Osteocyte (in vitro differentiated cells): ENCODE measurements around the gene LRBA. TPM values are rescaled to one million over a fixed set of nuclear protein-coding genes. Genes with fewer than 3 reads are reported as not detected.

Source experiments
- DNase-seq: peaks from one replicate; pipeline ENCODE4 v3.0.0; 2021; ENCODE audit warnings: mixed read lengths; ENCODE audit not compliant: unreplicated experiment; ENCODE audit errors: extremely low spot score
- H3K27ac Mint-ChIP-seq: one replicate; pipeline ENCODE4 v1.8.0; 2021; ENCODE audit warnings: mild to moderate bottlenecking, mixed read lengths; ENCODE audit not compliant: unreplicated experiment
- H3K27me3 Mint-ChIP-seq: one replicate; pipeline ENCODE4 v1.8.0; 2021; ENCODE audit warnings: mixed read lengths; ENCODE audit not compliant: unreplicated experiment
- H3K36me3 Mint-ChIP-seq: one replicate; pipeline ENCODE4 v1.8.0; 2021; ENCODE audit warnings: mixed read lengths; ENCODE audit not compliant: unreplicated experiment
- H3K4me1 Mint-ChIP-seq: one replicate; pipeline ENCODE4 v1.8.0; 2021; ENCODE audit warnings: mixed read lengths; ENCODE audit not compliant: unreplicated experiment
- H3K4me3 Mint-ChIP-seq: one replicate; pipeline ENCODE4 v1.8.0; 2021; ENCODE audit warnings: mild to moderate bottlenecking, moderate library complexity, mixed read lengths; ENCODE audit not compliant: unreplicated experiment
- H3K9me3 Mint-ChIP-seq: one replicate; pipeline ENCODE4 v1.8.0; 2021; ENCODE audit warnings: mixed read lengths; ENCODE audit not compliant: unreplicated experiment
- CTCF ChIP-seq: fragments of 200-600 bp; sonication (generic); IDR thresholded peaks from 2 replicates; pipeline ENCODE4 v1.5.0; 2021; ENCODE audit warnings: antibody characterized with exemption, mild to moderate bottlenecking, moderate library complexity
- total RNA-seq: library from RNA; stranded (reverse); gene quantifications from 2 replicates; pipeline ENCODE4 v1.2.1, GENCODE V29; 2021

The LRBA gene
- total RNA-seq, 1 donor from 2014 or later: 40.8 TPM

GRCh38 chr4:150355858-150356455, 659.1 kb downstream of the LRBA start:
- Mint-ChIP-seq H3K4me3 (no peak overlapping the region), H3K36me3 (no peaks in the 10 kb centered on the region), H3K9me3 (no peaks in the 10 kb centered on the region), H3K4me1 (peaks cover 15% of the 10 kb centered on the region), H3K27ac (no peak overlapping the region), H3K27me3 (no peaks in the 10 kb centered on the region)
- TF ChIP-seq CTCF: no peak
- no peak for DNase-seq

- TF ChIP-seq CTCF: no peak
- H3K36me3 Mint-ChIP-seq: no peaks in the 10 kb centered on the region
Measured at GRCh38 chr4:150355418-150355817, 659.7 kb downstream of the LRBA start.

GRCh38 chr4:150354214-150354796, 660.8 kb downstream of the LRBA start:
- Mint-ChIP-seq H3K27ac (no peak overlapping the region), H3K4me1 (peaks cover 16% of the 10 kb centered on the region), H3K27me3 (no peaks in the 10 kb centered on the region), H3K36me3 (no peaks in the 10 kb centered on the region), H3K4me3 (no peak overlapping the region), H3K9me3 (no peaks in the 10 kb centered on the region)
- DNase-seq: no peak
- TF ChIP-seq CTCF: no peak

More at GRCh38 chr4:150355418-150355817, 659.7 kb downstream of the LRBA start:
- H3K9me3 Mint-ChIP-seq: no peaks in the 10 kb centered on the region
- H3K4me1 Mint-ChIP-seq: peaks cover 15% of the 10 kb centered on the region
- H3K27me3 Mint-ChIP-seq: no peaks in the 10 kb centered on the region
- H3K4me3 Mint-ChIP-seq: no peak overlapping the region
- H3K27ac Mint-ChIP-seq: no peak overlapping the region
- DNase-seq: no peak

DNA sequence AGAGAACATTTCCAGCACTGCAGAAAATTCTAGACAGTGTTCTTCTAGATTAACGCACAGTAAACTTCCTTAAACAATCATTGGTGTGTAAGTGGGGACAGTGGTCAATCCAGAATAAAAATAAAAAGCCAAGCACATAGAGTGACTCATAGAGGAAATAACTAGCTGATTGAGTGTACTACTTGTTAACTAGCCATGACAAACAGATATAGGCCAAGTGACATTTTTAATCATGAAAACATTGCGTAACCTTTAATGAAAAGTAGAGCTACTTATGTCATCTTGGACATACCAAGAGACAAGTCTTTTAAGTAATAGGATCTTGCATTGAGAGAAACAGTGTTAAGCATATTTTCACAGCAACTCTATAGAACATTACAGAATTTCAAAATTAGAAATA, 667.0 kb downstream of the LRBA start:
- Mint-ChIP-seq H3K9me3 (peaks cover 4% of the 10 kb centered on the region), H3K4me1 (peaks cover 8% of the 10 kb centered on the region), H3K4me3 (no peak overlapping the region), H3K27me3 (no peaks in the 10 kb centered on the region), H3K36me3 (peaks cover 13% of the 10 kb centered on the region), H3K27ac (no peak overlapping the region)
- no peak for DNase-seq
- TF ChIP-seq CTCF: no peak

DNA sequence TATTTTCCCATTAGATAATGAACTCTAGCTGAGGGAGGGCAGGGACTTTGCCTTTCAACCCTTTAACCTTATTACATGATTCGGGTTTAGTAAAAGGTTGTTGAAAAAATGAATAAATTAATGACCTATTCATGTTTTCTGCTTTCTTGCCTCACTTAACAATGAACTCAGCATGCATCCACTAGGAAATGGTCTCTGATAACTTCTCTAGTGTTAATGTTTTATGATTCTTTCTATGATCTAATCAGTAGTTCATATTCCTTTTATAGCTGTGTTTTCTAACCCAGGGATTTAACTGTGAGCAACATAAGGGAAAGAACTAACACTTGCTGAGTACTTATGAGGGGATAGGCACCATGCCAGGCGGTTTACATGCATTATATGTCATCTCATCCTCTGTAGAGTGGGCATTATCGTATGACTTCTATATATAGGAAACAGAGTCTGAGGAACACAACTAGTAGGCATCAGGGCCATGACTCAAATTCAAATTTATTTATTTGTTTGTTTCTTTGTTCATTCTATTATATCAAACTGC, 669.8 kb downstream of the LRBA start:
- H3K4me3 Mint-ChIP-seq: no peak overlapping the region
- H3K27me3 Mint-ChIP-seq: no peaks in the 10 kb centered on the region
- TF ChIP-seq CTCF: no peak
- peaks cover 4% of the 10 kb centered on the region for H3K9me3 Mint-ChIP-seq
- DNase-seq: no peak
- H3K27ac Mint-ChIP-seq: no peak overlapping the region
- H3K36me3 Mint-ChIP-seq: peaks cover 16% of the 10 kb centered on the region
- H3K4me1 Mint-ChIP-seq: peaks cover 8% of the 10 kb centered on the region
